Stimulated activated CD4-positive, alpha-beta T cell treated with anti-CD3 and anti-CD28 coated beads, Interleukin-1b, Interleukin-23, amount 100 ng/mL, for 24 hours (primary cell): ENCODE results near the gene DNASE1.

Experiments
- DNase-seq, 4 experiments: peaks; one replicate each; pipeline ENCODE4 v3.0.0-alpha.2; 2020; ENCODE audit warnings: low read depth in 4 of 4, low spot score in 1 of 4

Gene DNASE1

DNA sequence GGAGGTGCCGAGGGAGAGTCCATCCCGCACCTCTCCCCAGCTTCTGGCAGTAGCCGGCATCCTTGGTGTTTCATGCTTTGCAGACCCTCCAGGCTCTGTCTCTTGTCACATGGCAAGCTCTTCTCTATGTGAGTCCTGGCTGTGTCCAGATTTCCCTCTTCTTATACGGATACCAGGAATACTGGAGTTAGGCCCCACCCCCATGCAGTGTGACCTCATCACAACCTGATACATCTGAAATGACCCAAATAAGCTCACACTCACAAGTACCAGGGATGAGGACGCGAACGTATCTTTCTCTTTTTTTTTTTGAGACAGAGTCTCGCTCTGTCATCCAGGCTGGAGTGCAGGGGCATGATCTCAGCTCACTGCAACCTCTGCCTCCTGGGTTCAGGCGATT lies 39.6 kb downstream of the DNASE1 start:
- DNase-seq, result no peak

DNA sequence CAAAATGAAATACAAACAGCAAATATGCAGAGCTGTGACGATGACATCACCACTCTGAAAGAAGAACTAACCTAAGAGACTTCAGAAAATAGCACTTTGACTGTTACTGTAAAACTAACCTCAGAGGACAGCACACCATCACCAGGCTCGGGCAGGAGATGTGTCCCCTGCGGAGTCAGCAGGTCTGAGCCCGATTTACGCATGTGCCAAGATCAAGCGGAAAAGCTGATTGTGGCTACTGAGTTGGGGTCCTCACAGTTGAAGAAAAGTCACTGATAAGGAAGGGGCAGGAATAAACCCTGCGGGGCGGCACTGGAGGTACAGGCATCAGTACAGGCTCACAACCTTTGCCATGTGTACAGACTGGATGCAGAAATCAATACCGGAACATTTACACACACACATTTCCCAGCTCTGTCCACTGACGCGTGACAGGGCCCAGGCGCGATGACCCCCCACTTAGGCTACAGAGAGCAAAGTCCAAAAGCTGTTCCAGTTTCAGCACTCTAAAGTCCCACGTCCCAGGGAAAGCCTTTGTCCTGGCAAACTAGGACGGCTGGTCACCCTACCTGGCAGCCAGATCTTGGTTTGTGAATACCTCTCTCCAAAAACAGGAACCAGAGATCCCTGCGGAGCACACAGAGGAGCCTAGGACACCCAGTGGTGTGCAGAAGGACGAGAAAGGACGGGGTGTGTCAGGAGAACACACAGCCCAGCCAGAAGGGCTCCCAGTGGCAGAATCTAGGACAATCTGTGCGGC lies 41.3 kb downstream of the DNASE1 start:
- no peak for DNase-seq

DNA sequence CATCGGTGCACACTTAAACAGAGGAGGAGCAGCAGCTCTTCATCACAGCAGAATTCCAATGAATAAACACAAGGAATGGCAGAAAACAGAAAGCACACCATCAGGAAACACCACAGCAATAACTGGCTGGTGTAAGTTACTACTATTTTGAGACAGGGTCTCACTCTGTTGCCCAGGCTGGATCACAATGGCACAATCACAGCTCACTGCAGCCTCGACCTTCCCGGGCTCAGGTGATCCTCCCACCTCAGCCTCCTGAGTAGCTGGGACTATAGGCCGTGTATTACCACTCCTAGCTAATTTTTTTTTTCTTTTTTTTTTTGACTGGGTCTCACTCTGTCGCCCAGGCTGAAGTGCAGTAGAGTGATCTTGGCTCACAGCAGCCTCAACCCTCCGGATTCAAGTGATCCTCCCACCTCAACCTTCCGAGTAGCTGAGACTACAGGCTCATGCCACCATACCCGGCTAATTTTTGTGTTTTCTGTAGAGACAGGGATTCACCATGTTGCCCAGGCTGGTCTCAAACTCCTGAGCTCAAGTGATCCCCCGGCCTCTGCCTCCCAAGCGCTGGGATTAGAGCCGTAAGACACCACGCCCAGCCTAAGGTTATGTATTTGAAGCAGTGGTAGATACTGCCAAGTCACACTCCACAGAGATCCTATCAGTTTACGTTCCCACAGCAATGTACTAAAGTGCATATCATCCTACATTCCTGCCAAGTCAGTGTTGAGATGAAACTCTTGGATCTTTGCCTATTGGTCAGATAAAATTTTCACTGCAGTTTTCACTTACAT lies 42.1 kb downstream of the DNASE1 start:
- DNase-seq, result no peak

DNA sequence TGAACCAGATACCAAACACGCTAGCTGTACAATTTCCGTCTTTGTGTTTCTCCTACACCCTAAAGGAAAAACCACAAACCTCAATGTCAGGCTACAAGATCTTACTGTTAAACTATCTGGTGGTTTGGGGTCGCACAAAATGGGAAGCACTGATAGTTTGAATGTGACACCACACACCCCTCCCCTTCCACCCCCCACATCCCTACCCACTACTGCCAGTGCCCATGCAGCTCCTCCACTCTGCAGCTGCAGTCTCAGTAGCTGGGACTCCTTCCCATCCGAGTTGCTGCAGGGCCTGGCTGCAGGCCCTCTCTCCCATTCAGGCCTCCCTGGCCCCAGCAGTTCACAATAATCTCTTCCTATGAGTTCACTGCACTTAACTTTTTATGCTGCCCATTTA lies 44.5 kb downstream of the DNASE1 start:
- DNase-seq, result no peak

DNA sequence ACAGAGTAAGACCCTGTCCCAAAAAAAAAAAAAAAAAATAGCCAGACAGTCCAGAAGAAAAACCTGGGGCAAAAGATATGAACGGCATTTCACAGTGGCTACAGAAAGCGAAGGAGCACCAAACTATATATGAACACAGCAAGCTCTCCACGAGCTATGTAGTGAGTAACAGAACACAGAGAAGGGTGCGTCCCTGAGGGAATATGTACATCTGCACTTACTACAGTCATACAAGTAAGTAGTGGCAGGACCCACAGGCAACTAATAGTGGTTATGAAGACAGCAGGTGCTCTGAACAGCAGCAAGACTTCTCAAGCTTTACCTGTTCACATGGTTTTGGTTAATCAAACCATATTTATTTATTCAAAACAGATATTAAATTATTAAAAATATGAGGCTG lies 47.0 kb downstream of the DNASE1 start:
- DNase-seq, result no peak

DNA sequence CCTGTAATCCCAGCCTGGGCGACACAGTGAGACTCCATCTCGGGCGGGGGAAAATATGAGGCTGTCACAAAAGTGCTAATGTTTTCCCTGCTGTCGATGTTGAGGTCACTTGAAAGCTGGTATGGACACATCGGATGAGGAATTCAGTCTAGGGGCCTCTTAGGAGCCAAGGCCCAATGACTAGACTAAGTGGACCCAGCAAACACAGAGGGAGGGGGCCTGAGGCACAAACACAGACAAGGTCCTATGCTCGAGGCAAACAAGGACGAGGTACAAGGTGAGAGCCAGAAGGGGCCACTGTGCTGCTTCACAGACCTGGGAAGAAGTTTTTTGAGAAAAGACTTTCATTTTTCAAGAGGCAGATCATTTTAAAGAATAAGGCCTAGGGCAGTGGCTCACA lies 47.6 kb downstream of the DNASE1 start:
- DNase-seq, result no peak

DNA sequence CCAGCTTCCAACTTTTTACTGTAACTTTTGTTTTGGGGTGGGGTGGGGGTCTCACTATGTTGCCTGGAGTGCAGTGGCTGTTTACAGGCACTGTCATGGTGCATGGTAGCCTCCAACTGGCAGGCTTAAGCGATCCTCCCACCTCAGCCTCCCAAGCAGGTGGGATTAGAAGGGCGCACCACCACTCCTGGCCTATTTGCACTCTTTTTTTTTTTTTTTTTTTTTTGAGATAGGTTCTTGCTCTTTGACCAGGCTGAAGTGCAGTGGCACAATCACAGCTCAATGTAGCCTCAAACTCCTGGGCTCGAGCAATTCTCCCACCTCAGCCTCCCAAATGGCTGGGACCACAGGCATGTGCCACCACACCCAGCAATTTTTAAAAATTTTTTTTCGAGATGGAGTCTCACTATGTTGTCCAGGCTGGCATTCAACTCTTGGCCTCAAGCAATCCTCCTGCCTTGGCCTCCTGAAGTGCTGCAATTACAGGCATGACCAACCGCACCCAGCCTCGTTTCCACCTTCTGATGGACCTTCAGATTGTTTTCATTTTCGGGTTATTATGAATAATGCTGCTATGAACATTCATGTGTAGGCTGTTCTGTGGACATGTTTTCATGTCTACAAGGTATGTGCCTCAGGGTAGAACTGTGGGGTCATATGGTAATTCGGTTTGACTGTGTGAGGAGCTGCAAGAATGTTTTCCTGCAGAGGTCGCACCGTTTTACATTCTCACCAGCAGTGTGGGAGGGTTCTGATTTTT lies 51.9 kb downstream of the DNASE1 start:
- DNase-seq, result no peak
